ENCODE measurements around the gene LDLR.
"Not testable (repeated sequence)": the region's sequence is repeated elsewhere in the genome, so short reads cannot be mapped to it uniquely, and the experiment has no call there.

LDLR gene

DNA sequence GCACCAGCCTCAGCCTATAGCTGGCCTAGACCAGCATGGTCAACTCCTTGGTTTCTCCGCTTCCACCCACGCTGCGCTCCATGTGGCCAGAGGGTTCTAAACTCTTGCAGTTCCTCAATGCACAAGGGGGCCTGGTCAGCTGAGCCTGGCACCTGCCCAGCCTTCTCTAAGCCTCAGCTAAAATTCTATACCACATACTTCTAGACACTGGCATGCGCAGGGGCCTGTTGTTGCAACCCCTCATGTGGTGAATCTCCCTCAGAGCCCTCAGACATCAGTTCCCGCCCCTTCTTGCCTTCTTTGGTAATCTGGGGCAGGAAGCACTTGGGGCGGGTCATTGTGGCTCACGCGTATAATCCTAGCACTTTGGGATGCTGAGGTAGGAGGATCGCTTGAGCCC is 19.7 kb upstream of the LDLR start:
- H3K4me3 ChIP-seq (ENCODE audit: low read length): no peak overlapping the region
- DNase-seq (ENCODE audit: low read depth): no peak
- TF ChIP-seq, protein P1, sequence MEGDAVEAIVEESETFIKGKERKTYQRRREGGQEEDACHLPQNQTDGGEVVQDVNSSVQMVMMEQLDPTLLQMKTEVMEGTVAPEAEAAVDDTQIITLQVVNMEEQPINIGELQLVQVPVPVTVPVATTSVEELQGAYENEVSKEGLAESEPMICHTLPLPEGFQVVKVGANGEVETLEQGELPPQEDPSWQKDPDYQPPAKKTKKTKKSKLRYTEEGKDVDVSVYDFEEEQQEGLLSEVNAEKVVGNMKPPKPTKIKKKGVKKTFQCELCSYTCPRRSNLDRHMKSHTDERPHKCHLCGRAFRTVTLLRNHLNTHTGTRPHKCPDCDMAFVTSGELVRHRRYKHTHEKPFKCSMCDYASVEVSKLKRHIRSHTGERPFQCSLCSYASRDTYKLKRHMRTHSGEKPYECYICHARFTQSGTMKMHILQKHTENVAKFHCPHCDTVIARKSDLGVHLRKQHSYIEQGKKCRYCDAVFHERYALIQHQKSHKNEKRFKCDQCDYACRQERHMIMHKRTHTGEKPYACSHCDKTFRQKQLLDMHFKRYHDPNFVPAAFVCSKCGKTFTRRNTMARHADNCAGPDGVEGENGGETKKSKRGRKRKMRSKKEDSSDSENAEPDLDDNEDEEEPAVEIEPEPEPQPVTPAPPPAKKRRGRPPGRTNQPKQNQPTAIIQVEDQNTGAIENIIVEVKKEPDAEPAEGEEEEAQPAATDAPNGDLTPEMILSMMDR (conservative IDR thresholded peaks at IDR 0.05; ENCODE audit: low read depth, low read length): no peak

DNA sequence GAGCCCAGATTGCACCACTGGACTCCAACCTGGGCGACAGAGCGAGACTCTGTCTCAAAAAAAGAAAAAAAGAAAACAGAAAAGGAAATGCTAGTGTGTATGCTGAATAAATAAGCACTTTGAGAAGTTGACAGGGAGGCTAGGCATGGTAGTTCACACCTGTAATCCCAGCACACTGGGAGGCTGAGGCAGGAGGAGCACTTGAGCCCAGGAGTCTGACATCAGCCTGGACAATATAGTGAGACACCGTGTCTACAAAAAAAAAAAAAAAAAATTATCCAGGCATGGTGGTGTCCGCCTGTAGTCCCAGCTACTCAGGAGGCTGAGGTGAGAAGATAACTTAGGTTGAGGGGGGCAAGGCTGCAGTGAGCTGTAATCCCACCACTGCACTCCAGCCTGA is 19.1 kb upstream of the LDLR start:
- DNase-seq (ENCODE audit: low read depth): no peak
- no peak overlapping the region for H3K4me3 ChIP-seq (ENCODE audit: low read length)
- TF ChIP-seq, protein P1 (conservative IDR thresholded peaks at IDR 0.05; ENCODE audit: low read depth, low read length): no peak

DNA sequence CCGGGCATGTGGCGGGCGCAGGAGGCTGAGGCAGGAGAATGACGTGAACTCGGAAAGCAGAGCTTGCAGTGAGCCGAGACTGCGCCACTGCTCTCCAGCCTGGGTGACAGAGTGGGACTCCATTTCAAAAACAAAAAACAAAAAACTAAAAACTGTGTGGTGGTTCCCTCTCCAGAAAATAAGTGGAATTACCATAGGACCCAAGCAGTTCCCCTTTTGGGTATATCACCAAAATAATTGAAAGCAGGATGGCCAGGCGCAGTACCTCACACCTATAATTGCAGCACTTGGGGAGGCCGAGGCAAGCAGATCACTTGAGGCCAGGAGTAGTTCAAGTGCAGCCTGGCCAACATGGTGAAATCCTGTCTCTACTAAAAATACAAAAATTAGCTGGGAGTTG is 15.7 kb upstream of the LDLR start:
- no peak overlapping the region for H3K4me3 ChIP-seq (ENCODE audit: low read length)
- TF ChIP-seq, protein P1 (conservative IDR thresholded peaks at IDR 0.05; ENCODE audit: low read depth, low read length): no peak
- no peak for DNase-seq (ENCODE audit: low read depth)

DNA sequence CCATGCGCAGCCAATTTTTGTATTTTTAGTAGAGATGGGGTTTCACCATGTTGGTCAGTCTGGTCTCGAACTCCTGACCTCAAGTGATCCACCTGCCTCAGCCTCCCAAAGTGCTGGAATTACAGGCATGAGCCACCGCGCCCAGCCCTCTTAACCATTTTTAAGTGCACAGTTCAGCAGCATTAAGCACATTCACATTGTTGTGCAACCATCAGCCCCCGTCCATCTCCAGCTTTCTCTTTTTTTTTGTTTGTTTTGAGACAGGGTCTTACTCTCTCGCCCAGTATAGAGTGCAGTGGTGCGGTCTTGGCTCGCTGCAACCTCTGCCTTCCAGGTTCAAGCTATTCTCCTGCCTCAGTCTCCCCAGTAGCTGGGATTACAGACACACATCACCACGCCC is 12.5 kb upstream of the LDLR start:
- not testable (repeated sequence) for H3K4me3 ChIP-seq (ENCODE audit: low read length); DNase-seq (ENCODE audit: low read depth)

DNA sequence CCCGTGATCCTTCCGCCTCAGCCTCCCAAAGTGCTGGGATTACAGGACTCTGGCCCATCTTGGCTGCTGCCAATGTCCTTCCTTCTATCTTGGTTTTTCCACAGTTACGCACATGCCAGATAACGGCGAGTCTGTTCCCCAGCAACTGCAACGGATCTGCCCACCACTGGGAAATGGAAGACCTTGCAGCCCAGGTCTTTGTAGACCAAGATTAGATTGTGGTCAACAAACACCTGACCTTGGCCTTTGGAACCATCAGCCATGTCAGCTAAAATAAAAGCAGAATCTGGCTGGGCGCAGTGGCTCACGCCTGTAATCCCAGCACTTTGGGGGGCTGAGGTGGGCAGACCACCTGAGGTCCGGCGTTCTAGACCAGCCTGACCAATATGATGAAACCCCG is 10.4 kb upstream of the LDLR start:
- DNase-seq (ENCODE audit: low read depth): no peak
- TF ChIP-seq, protein P1 (conservative IDR thresholded peaks at IDR 0.05; ENCODE audit: low read depth, low read length): no peak
- no peak overlapping the region for H3K4me3 ChIP-seq (ENCODE audit: low read length)

DNA sequence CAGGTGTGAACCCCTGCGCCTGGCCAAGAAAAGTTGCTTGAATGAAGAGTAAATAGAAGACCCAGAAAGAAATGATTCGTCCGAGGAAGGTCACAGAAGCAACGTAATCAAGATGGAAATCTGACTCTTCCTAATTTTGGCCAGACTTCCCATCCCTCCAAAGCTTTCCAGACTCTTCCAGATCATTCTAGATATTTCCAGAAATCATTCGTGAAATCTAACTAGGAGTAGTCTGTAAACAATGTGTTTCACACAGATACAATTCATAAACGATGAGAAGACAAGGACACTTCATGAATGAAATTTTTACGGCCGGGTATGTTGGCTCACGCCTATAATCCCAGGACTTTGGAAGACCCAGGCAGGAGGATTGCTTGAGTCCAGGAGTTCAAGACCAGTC is 9.3 kb upstream of the LDLR start:
- no peak for DNase-seq (ENCODE audit: low read depth)
- H3K4me3 ChIP-seq (ENCODE audit: low read length): no peak overlapping the region
- TF ChIP-seq, protein P1 (conservative IDR thresholded peaks at IDR 0.05; ENCODE audit: low read depth, low read length): no peak

DNA sequence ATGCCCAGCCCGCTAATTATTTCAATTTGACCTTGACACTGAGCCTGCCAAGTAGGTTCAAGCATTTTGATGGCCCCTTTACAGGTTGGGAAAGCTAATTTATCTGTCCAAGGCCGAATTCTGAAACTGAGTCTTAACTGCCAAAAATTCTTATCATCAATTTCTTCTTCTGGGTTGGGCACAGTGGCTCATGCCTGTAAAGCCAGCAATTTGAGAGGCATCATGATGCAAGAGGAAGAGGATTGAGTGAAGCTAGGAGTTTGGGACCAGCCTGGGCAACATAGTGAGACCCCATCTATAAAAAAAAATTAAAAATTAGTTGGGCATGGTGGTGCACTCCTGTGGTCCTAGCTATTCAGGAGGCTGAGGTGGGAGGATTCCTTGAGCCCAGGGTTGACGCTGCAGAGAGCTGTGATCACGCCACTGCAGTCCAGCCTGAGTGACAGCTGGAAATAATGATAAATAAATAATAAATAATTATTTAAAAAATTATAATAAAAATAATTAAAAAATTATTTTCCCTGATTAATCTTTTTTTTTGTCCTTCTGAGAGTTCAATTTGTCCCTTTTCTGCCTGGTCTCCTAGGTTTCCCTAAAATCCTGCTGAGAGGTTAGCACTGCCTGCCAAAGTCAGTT is 1.3 kb upstream of the LDLR start:
- TF ChIP-seq, protein P1 (conservative IDR thresholded peaks at IDR 0.05; ENCODE audit: low read depth, low read length): no peak
- no peak for DNase-seq (ENCODE audit: low read depth)
- H3K4me3 ChIP-seq (ENCODE audit: low read length): no peak overlapping the region
